ENCODE results near the gene TCTA. TPM values are rescaled to one million over a fixed set of nuclear protein-coding genes. Genes with fewer than 3 reads are reported as not detected.
"Not testable (repeated sequence)": the region's sequence is repeated elsewhere in the genome, so short reads cannot be mapped to it uniquely, and the experiment has no call there.

The TCTA gene
- total RNA-seq, 1 donor from 2014 or later: 38.8 TPM

DNA sequence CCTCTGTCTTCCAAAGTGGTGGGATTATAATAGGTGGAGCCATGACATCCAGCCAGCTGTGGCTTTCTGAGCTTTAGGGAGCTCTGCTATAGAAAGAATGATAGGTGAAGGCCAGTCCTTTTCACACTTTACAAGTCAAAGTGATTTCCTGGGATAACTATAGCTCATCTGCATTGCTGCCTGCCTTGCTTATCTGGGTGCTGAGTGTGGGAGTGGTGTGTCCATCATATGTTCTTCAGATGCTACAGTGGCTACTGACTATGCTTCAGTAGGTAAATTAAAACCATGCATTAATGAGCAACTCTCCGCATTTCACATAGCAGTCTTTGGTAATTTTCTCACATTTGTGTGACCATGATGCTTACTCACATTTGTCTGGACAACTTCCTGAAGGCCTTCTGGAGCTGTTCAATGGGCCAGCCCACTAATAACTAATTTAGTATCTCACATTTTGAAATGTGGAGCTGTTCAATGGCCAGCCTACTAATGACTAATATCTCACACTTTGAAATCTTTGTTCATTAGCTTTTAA is 23.9 kb upstream of the TCTA start:
- Histone ChIP-seq H3K4me1 (peaks cover 72% of the 10 kb centered on the region), H3K27ac (no peak overlapping the region), H3K27me3 (ENCODE audit: low read depth) (no peaks in the 10 kb centered on the region), H3K36me3 (peaks cover 9% of the 10 kb centered on the region), H3K9me3 (no peaks in the 10 kb centered on the region), H3K4me3 (no peak overlapping the region)
- no peak for DNase-seq
- no peak for ATAC-seq
- intact Hi-C loops (cut with DNase I): no loop called here
- TF ChIP-seq, protein P1, sequence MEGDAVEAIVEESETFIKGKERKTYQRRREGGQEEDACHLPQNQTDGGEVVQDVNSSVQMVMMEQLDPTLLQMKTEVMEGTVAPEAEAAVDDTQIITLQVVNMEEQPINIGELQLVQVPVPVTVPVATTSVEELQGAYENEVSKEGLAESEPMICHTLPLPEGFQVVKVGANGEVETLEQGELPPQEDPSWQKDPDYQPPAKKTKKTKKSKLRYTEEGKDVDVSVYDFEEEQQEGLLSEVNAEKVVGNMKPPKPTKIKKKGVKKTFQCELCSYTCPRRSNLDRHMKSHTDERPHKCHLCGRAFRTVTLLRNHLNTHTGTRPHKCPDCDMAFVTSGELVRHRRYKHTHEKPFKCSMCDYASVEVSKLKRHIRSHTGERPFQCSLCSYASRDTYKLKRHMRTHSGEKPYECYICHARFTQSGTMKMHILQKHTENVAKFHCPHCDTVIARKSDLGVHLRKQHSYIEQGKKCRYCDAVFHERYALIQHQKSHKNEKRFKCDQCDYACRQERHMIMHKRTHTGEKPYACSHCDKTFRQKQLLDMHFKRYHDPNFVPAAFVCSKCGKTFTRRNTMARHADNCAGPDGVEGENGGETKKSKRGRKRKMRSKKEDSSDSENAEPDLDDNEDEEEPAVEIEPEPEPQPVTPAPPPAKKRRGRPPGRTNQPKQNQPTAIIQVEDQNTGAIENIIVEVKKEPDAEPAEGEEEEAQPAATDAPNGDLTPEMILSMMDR (IDR thresholded peaks at IDR 0.05): no peak

DNA sequence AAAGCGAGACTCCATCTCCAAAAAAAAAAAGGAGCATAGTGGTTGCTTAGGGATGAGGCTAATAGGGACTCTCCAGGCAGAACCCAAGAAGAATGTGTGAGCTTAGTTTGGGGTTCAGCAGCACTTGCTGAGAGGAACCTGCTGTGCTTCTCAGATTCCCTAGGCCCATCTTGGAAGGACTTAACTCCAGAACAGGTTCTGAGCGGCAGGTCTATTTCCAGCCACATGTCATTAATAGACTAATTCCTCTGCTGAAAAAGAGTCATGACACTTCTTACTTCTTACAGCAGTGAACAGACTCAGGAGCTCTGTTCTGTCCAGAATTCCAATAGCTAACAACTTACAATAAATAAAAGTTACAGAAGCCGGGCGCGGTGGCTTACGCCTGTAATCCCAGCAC is 22.9 kb upstream of the TCTA start:
- intact Hi-C loops (cut with DNase I): no loop called here
- Histone ChIP-seq H3K27ac (no peak overlapping the region), H3K27me3 (ENCODE audit: low read depth) (no peaks in the 10 kb centered on the region), H3K4me3 (no peak overlapping the region), H3K36me3 (peaks cover 13% of the 10 kb centered on the region), H3K9me3 (no peaks in the 10 kb centered on the region), H3K4me1 (peaks cover 64% of the 10 kb centered on the region)
- TF ChIP-seq, protein P1 (IDR thresholded peaks at IDR 0.05): no peak
- DNase-seq (no peak), ATAC-seq (no peak)

DNA sequence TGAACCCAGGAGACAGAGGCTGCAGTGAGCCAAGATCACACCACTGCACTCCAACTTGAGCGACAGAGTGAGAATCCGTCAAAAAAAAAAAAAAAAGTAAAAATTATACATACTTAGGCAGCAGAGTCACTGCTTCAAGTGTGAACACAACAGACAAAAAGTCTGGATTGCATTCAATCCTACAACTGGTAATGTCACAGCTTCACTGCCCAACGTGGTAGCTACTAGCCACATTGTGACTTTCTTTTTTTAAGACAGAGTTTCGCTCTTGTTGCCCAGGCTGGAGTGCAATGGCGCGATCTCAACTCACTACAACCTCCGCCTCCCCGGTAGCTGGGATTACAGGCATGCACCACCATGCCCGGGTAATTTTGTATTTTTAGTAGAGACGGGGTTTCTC is 20.9 kb upstream of the TCTA start:
- H3K27me3 ChIP-seq (ENCODE audit: low read depth); H3K4me3 ChIP-seq; H3K9me3 ChIP-seq; DNase-seq; intact Hi-C loops (cut with DNase I); ATAC-seq; H3K27ac ChIP-seq: not testable (repeated sequence)
- H3K36me3 ChIP-seq: peaks cover 31% of the 10 kb centered on the region
- H3K4me1 ChIP-seq: peaks cover 44% of the 10 kb centered on the region

DNA sequence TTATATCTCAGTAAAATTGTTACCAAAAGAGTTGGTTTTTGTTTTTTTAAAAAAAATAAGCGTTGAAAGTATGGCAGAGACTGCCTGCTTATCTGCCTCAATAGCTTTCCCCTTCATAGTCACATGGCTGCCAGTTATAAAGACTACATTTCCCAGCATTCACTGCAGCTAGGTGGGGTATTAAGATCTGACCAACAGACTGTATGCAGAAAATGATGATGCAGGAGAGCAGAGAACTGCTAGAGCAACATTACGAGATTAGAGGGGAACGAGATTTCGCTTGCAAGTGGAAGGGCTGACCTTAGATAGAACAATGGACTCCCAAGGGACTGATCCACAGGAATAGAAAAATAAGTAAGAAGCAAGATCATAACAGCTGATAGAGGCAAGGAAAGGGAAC is 14.8 kb upstream of the TCTA start:
- peaks cover 58% of the 10 kb centered on the region for H3K4me1 ChIP-seq
- H3K27ac ChIP-seq: no peak overlapping the region
- peaks cover 38% of the 10 kb centered on the region for H3K36me3 ChIP-seq
- TF ChIP-seq, protein P1 (IDR thresholded peaks at IDR 0.05): no peak
- H3K9me3 ChIP-seq: no peaks in the 10 kb centered on the region
- DNase-seq: no peak
- intact Hi-C loops (cut with DNase I): no loop called here
- no peaks in the 10 kb centered on the region for H3K27me3 ChIP-seq (ENCODE audit: low read depth)
- no peak overlapping the region for H3K4me3 ChIP-seq
- no peak for ATAC-seq

DNA sequence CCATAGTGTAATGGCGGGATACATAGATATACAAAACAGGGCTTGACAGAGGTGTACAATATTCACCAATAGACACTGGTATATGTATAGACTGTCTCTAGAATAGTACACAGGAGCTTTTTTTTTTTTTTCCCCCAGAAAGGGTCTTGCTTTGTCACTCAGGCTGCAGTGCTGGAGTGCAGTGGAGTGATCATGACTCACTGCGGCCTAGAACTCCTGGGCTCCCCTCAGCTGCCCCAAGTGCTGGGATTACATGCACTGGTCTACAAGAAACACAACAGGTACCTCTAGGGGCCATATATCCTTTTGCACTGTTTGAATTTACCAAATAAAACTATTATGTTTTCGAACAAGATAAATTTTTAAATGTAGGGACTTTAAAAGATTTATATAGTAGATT is 12.8 kb upstream of the TCTA start:
- ATAC-seq (peak in 1 of 2 donors; percentile 45), DNase-seq (peak; percentile 22)
- TF ChIP-seq, protein P1 (IDR thresholded peaks at IDR 0.05): no peak
- no peak overlapping the region for H3K4me3 ChIP-seq
- intact Hi-C loops (cut with DNase I): no loop called here
- H3K27ac ChIP-seq: no peak overlapping the region
- no peaks in the 10 kb centered on the region for H3K27me3 ChIP-seq (ENCODE audit: low read depth)
- H3K4me1 ChIP-seq: peaks cover 65% of the 10 kb centered on the region
- no peaks in the 10 kb centered on the region for H3K9me3 ChIP-seq
- peaks cover 42% of the 10 kb centered on the region for H3K36me3 ChIP-seq

DNA sequence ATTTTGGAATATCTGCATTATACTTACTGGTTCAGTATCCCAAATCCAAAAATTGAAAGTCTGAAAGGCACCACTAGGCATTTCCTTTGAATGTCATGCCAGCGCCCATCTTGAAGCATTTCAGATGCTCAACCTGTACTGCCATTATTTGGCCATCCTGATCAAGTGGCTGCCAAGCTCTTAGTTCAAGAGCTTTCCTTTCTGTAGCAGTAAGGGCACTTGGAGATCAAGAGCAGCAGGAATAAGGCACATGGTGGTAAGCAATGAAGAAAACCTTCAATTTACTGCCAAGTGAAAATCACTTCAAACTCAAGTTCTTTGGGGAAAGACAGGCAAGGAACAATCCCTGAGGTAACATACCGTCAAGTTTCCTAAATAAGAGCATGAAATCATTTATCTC is 10.5 kb upstream of the TCTA start:
- TF ChIP-seq, protein P1 (IDR thresholded peaks at IDR 0.05): no peak
- no peaks in the 10 kb centered on the region for H3K9me3 ChIP-seq
- peak overlapping the region; percentile 48 for H3K27ac ChIP-seq
- peaks cover 88% of the 10 kb centered on the region for H3K4me1 ChIP-seq
- no peak overlapping the region for H3K4me3 ChIP-seq
- DNase-seq: peak; percentile 36
- intact Hi-C loops (cut with DNase I): no loop called here
- peak; percentile 76 to 91 for ATAC-seq
- H3K36me3 ChIP-seq: peaks cover 21% of the 10 kb centered on the region
- H3K27me3 ChIP-seq (ENCODE audit: low read depth): no peaks in the 10 kb centered on the region
